Tibial nerve (tissue), 4 donors: Measurements from ENCODE around the gene IFNGR2. TPM values are rescaled to one million over a fixed set of nuclear protein-coding genes. Genes with fewer than 3 reads are reported as not detected.

Experiments
- DNase-seq, 2 donors: peaks; one replicate each; pipeline ENCODE4 v3.0.0-alpha.2; 2019; ENCODE audit warnings: low spot score in 2 of 2
- H3K27ac ChIP-seq, 4 donors: fragments of 200-600 bp; sonication (generic) in 3 of 4; one replicate each; pipeline ENCODE4 v1.5.1; 2017 to 2019; ENCODE audit warnings: mild to moderate bottlenecking in 1 of 4
- H3K27me3 ChIP-seq, 2 donors: fragments of 200-600 bp; sonication (generic) in 1 of 2; one replicate each; pipeline versions ENCODE4 v1.5.1 to v1.6.0; 2017 to 2019
- H3K36me3 ChIP-seq, 3 donors: fragments of 200-600 bp; sonication (generic); one replicate each; pipeline ENCODE4 v1.5.1; 2018 to 2019
- H3K4me1 ChIP-seq, 4 donors: fragments of 200-600 bp; sonication (generic) in 3 of 4; one replicate each; pipeline ENCODE4 v1.5.1; 2017 to 2019
- H3K4me3 ChIP-seq, 4 donors: fragments of 200-600 bp; sonication (generic) in 3 of 4; one replicate each; pipeline ENCODE4 v1.5.1; 2017 to 2019; ENCODE audit warnings: mild to moderate bottlenecking in 1 of 4, moderate library complexity in 1 of 4
- H3K9me3 ChIP-seq, 4 donors: fragments of 200-600 bp; sonication (generic) in 3 of 4; one replicate each; pipeline ENCODE4 v1.5.1; 2017 to 2019
- CTCF ChIP-seq, 5 experiments: fragments of 200-600 bp in 3 of 5; fragments of 450-650 bp in 2 of 5; sonication (generic) in 3 of 5; IDR thresholded peaks; one replicate each; pipeline ENCODE4 v1.5.1; 2016 to 2019; ENCODE audit warnings: antibody characterized with exemption in 5 of 5, mild to moderate bottlenecking in 3 of 5, moderate library complexity in 2 of 5
- EP300 ChIP-seq, 2 donors: sonication (generic); formaldehyde crosslinking; IDR thresholded peaks; one replicate each; pipeline ENCODE4 v1.6.1; 2017; ENCODE audit warnings: antibody characterized with exemption in 2 of 2, mild to moderate bottlenecking in 1 of 2
- POLR2A ChIP-seq, 2 donors: fragments of 450-650 bp; IDR thresholded peaks; one replicate each; pipeline ENCODE4 v1.6.1; 2017; ENCODE audit warnings: antibody characterized with exemption in 2 of 2, mild to moderate bottlenecking in 2 of 2, moderate library complexity in 2 of 2
- WGBS, 2 donors: methylation state at CpG; one replicate each; pipeline ENCODE4 v1.1.5; 2018; 5-methylcytosine and 5-hydroxymethylcytosine counted together
- total RNA-seq, 4 donors: library from RNA; depleted of rRNA; stranded (reverse); fragments of >200 nt; gene quantifications; one replicate each; pipeline ENCODE4 v1.1.0, GENCODE V29; 2016

Gene IFNGR2
- total RNA-seq, 4 donors from 2014 or later, result 110 to 153 (median 129) TPM

- TF ChIP-seq POLR2A (IDR thresholded peaks at IDR 0.05) (no peak), EP300 (IDR thresholded peaks at IDR 0.05) (no peak), CTCF (IDR thresholded peaks at IDR 0.05) (no peak)
- Histone ChIP-seq H3K4me3 (no peak overlapping the region), H3K27me3 (no peaks in the 10 kb centered on the region), H3K36me3 (peaks cover 14 to 99% (median 46%) of the 10 kb centered on the region in 3 donors), H3K4me1 (peaks cover 3 to 55% (median 13%) of the 10 kb centered on the region in 4 donors), H3K27ac (peak overlapping the region in 2 of 4 donors; percentile 59 to 71), H3K9me3 (no peaks in the 10 kb centered on the region)
- DNase-seq, result no peak
- WGBS, 2 donors, result 74 to 82% methylated on average over 8 of the region's 8 CpGs
Observed at GRCh38 chr21:33428669-33429068, 25.5 kb downstream of the IFNGR2 start.

- no peak for DNase-seq
- H3K27ac ChIP-seq, result peak overlapping the region in 2 of 4 donors; percentile 21 to 59
- 93 to 96% methylated on average over 3 of the region's 3 CpGs for WGBS, 2 donors
- H3K27me3 ChIP-seq, result no peaks in the 10 kb centered on the region
- H3K4me3 ChIP-seq, result no peak overlapping the region
- H3K36me3 ChIP-seq, result peaks cover 11 to 92% (median 33%) of the 10 kb centered on the region in 3 donors
- H3K4me1 ChIP-seq, result peaks cover 3 to 76% (median 33%) of the 10 kb centered on the region in 4 donors
- no peak for TF ChIP-seq EP300 (IDR thresholded peaks at IDR 0.05)
- no peak for TF ChIP-seq CTCF (IDR thresholded peaks at IDR 0.05)
- TF ChIP-seq POLR2A (IDR thresholded peaks at IDR 0.05), result no peak
- no peaks in the 10 kb centered on the region for H3K9me3 ChIP-seq
Observed at GRCh38 chr21:33430858-33431257, 27.6 kb downstream of the IFNGR2 start.

- DNase-seq, result no peak
- H3K27ac ChIP-seq, result peak overlapping the region in 2 of 4 donors; percentile 83 to 87
- TF ChIP-seq EP300 (IDR thresholded peaks at IDR 0.05) (no peak), CTCF (IDR thresholded peaks at IDR 0.05) (no peak), POLR2A (IDR thresholded peaks at IDR 0.05) (no peak)
Observed at GRCh38 chr21:33432496-33432895, 29.3 kb downstream of the IFNGR2 start.

GRCh38 chr21:33433001-33433400, 29.8 kb downstream of the IFNGR2 start:
- Histone ChIP-seq H3K27me3 (no peaks in the 10 kb centered on the region), H3K4me1 (peaks cover 3 to 66% (median 35%) of the 10 kb centered on the region in 4 donors), H3K9me3 (no peaks in the 10 kb centered on the region), H3K36me3 (peaks cover 7 to 93% (median 38%) of the 10 kb centered on the region in 3 donors), H3K4me3 (no peak overlapping the region), H3K27ac (peak overlapping the region in 3 of 4 donors; percentile 25 to 87 (median 83))
- no peak for DNase-seq
- TF ChIP-seq CTCF (IDR thresholded peaks at IDR 0.05), result no peak
- no peak for TF ChIP-seq POLR2A (IDR thresholded peaks at IDR 0.05)
- TF ChIP-seq EP300 (IDR thresholded peaks at IDR 0.05), result no peak
- WGBS, 2 donors, result 84 to 94% methylated on average over 8 of the region's 8 CpGs

More at GRCh38 chr21:33432496-33432895, 29.3 kb downstream of the IFNGR2 start:
- H3K9me3 ChIP-seq, result no peaks in the 10 kb centered on the region
- peaks cover 7 to 92% (median 38%) of the 10 kb centered on the region in 3 donors for H3K36me3 ChIP-seq
- H3K27me3 ChIP-seq, result no peaks in the 10 kb centered on the region
- H3K4me3 ChIP-seq, result no peak overlapping the region
- H3K4me1 ChIP-seq, result peaks cover 3 to 69% (median 35%) of the 10 kb centered on the region in 4 donors
- 87 to 92% methylated on average over 6 of the region's 6 CpGs for WGBS, 2 donors

GRCh38 chr21:33433425-33434114, 30.4 kb downstream of the IFNGR2 start:
- no peak overlapping the region for H3K4me3 ChIP-seq
- H3K36me3 ChIP-seq, result peaks cover 7 to 93% (median 36%) of the 10 kb centered on the region in 3 donors
- H3K27ac ChIP-seq, result peak overlapping the region in 3 of 4 donors; percentile 52 to 87 (median 83)
- no peaks in the 10 kb centered on the region for H3K9me3 ChIP-seq
- peaks cover 3 to 61% (median 34%) of the 10 kb centered on the region in 4 donors for H3K4me1 ChIP-seq
- no peaks in the 10 kb centered on the region for H3K27me3 ChIP-seq
- WGBS, 2 donors, result 71 to 72% methylated on average over 8 of the region's 8 CpGs
- TF ChIP-seq EP300 (IDR thresholded peaks at IDR 0.05) (peak in 1 of 2 donors; percentile 69), CTCF (IDR thresholded peaks at IDR 0.05) (no peak), POLR2A (IDR thresholded peaks at IDR 0.05) (no peak)
- DNase-seq, result no peak
